ENCODE data around the gene CD200R1L. TPM values are rescaled to one million over a fixed set of nuclear protein-coding genes. Genes with fewer than 3 reads are reported as not detected.

CD200R1L gene
- total RNA-seq, 2 donors from 2014 or later, result not detected

DNA sequence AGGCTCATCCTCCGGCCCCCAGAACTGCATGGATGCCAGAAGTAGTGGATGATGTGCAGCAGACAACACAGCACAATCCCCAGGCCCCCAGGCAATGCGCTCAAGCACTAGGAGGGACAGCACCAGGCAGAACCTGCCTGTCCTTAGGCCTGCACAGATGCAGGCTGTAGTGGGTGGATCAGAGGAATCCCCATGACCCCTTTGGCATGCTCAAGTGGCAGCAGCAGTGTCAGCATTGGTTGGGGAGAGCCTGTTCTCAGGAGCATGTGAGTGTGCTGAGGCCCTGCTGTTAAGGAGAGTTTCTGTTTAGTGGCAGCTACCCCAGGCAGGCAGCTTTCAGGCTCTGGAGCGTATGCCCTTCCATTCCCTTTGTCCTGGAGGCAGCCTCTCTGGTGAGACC is 25.1 kb upstream of the CD200R1L start:
- WGBS, 2 donors, result 66 to 69% methylated on average over 2 to 3 of the region's 3 CpGs
- TF ChIP-seq, protein P1, sequence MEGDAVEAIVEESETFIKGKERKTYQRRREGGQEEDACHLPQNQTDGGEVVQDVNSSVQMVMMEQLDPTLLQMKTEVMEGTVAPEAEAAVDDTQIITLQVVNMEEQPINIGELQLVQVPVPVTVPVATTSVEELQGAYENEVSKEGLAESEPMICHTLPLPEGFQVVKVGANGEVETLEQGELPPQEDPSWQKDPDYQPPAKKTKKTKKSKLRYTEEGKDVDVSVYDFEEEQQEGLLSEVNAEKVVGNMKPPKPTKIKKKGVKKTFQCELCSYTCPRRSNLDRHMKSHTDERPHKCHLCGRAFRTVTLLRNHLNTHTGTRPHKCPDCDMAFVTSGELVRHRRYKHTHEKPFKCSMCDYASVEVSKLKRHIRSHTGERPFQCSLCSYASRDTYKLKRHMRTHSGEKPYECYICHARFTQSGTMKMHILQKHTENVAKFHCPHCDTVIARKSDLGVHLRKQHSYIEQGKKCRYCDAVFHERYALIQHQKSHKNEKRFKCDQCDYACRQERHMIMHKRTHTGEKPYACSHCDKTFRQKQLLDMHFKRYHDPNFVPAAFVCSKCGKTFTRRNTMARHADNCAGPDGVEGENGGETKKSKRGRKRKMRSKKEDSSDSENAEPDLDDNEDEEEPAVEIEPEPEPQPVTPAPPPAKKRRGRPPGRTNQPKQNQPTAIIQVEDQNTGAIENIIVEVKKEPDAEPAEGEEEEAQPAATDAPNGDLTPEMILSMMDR (IDR thresholded peaks at IDR 0.05), result no peak
- TF ChIP-seq POLR2A (IDR thresholded peaks at IDR 0.05), result no peak
- no peaks in the 10 kb centered on the region for H3K9me3 ChIP-seq

GRCh38 chr3:112865757-112866156 is 19.1 kb upstream of the CD200R1L start:
- ATAC-seq (no peak), DNase-seq (no peak)
- intact Hi-C loops (cut with DNase I), result no loop called here
- H3K36me3 ChIP-seq (replicated peaks in 1 of 2; ENCODE audit: insufficient read depth in 1 of 2, low read depth in 2 of 2), result no peaks in the 10 kb centered on the region
- no peak overlapping the region for H3K4me3 ChIP-seq
- no peaks in the 10 kb centered on the region for H3K9me3 ChIP-seq
- no peaks in the 10 kb centered on the region for H3K27me3 ChIP-seq
- H3K4me1 ChIP-seq, result no peaks in the 10 kb centered on the region
- 27 to 37% methylated on average over 2 of the region's 2 CpGs for WGBS, 2 donors
- TF ChIP-seq POLR2A (IDR thresholded peaks at IDR 0.05), result no peak
- TF ChIP-seq, protein P1 (IDR thresholded peaks at IDR 0.05), result no peak
- no peak overlapping the region for H3K27ac ChIP-seq

More for the DNA sequence above, 25.1 kb upstream of the CD200R1L start:
- Histone ChIP-seq H3K27me3 (no peaks in the 10 kb centered on the region), H3K27ac (no peak overlapping the region), H3K4me1 (no peaks in the 10 kb centered on the region), H3K36me3 (replicated peaks in 1 of 2; ENCODE audit: insufficient read depth in 1 of 2, low read depth in 2 of 2) (no peaks in the 10 kb centered on the region), H3K4me3 (no peak overlapping the region)
- DNase-seq (no peak), ATAC-seq (no peak)
- intact Hi-C loops (cut with DNase I), result no loop called here

GRCh38 chr3:112860898-112861297 is 14.2 kb upstream of the CD200R1L start:
- Histone ChIP-seq H3K9me3 (peaks cover 0 to 11% (median 0%) of the 10 kb centered on the region in 3 donors), H3K27me3 (no peaks in the 10 kb centered on the region), H3K27ac (no peak overlapping the region), H3K36me3 (replicated peaks in 1 of 2; ENCODE audit: insufficient read depth in 1 of 2, low read depth in 2 of 2) (no peaks in the 10 kb centered on the region), H3K4me1 (no peaks in the 10 kb centered on the region), H3K4me3 (no peak overlapping the region)
- no peak for DNase-seq
- ATAC-seq, result no peak
- TF ChIP-seq POLR2A (IDR thresholded peaks at IDR 0.05), result no peak
- TF ChIP-seq, protein P1 (IDR thresholded peaks at IDR 0.05), result no peak
- intact Hi-C loops (cut with DNase I), result no loop called here

DNA sequence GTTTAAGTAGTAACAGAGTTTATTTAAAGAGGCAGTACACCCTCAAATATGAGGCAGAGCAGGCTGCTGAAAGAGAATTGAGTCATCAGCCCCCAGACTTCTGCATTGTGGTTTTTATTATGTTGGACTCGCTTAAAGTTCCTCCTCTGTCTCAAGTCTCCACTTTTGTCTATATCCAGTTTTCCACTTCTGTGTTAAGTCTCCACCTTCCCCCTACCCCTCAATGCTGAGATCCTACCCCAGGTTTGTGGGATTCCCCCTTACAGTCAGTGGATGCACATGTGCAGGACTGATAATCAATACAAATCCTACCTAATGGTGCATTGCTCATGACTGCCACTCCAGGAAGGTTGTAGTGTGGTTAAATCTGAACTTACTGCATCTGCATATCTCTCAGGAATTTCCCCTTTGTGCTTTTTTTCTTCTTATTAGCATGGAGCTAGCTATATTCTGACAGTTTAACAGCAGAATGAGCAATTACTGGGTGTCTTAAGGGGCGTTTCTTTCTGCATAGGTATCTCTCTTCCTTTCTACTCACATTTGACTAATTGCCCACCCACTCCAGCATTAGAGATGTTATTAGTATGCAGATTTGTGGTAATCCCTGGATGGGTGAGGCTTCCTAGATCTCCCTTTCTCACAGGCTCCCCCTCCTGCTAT is 11.9 kb upstream of the CD200R1L start:
- ATAC-seq (no peak), DNase-seq (peak in 1 of 4 donors; percentile 27)
- Histone ChIP-seq H3K9me3 (peaks cover 0 to 11% (median 0%) of the 10 kb centered on the region in 3 donors), H3K27me3 (no peaks in the 10 kb centered on the region), H3K27ac (no peak overlapping the region), H3K36me3 (replicated peaks in 1 of 2; ENCODE audit: insufficient read depth in 1 of 2, low read depth in 2 of 2) (no peaks in the 10 kb centered on the region), H3K4me1 (no peaks in the 10 kb centered on the region), H3K4me3 (no peak overlapping the region)
- 47 to 55% methylated on average over 2 of the region's 2 CpGs for WGBS, 2 donors
- no peak for TF ChIP-seq POLR2A (IDR thresholded peaks at IDR 0.05)
- TF ChIP-seq, protein P1 (IDR thresholded peaks at IDR 0.05), result no peak
- intact Hi-C loops (cut with DNase I), result no loop called here

- Histone ChIP-seq H3K9me3 (peaks cover 0 to 11% (median 0%) of the 10 kb centered on the region in 3 donors), H3K27ac (no peak overlapping the region), H3K27me3 (no peaks in the 10 kb centered on the region), H3K36me3 (replicated peaks in 1 of 2; ENCODE audit: insufficient read depth in 1 of 2, low read depth in 2 of 2) (no peaks in the 10 kb centered on the region), H3K4me3 (no peak overlapping the region), H3K4me1 (no peaks in the 10 kb centered on the region)
- intact Hi-C loops (cut with DNase I), result no loop called here
- TF ChIP-seq POLR2A (IDR thresholded peaks at IDR 0.05), result no peak
- TF ChIP-seq, protein P1 (IDR thresholded peaks at IDR 0.05), result no peak
- DNase-seq, result no peak
- no peak for ATAC-seq
Measured at GRCh38 chr3:112857526-112857925, 10.9 kb upstream of the CD200R1L start.

Data from body of pancreas (tissue), 4 donors.